HuH-7.5 (cell line): ENCODE data around the gene LPP.

Experiments
- DNase-seq: peaks from one replicate; pipeline ENCODE4 v3.0.0; 2011; ENCODE audit warnings: low spot score

LPP gene

GRCh38 chr3:188170461-188171459 lies 16.8 kb downstream of the LPP start:
- peak; percentile 44 for DNase-seq

- no peak for DNase-seq
Measured at GRCh38 chr3:188171682-188172467, 17.9 kb downstream of the LPP start.

GRCh38 chr3:188174317-188175044 lies 20.5 kb downstream of the LPP start:
- no peak for DNase-seq

- no peak for DNase-seq
Measured at GRCh38 chr3:188176476-188176875, 22.5 kb downstream of the LPP start.

GRCh38 chr3:188176884-188177283 lies 22.9 kb downstream of the LPP start:
- DNase-seq: no peak

GRCh38 chr3:188177721-188178120 lies 23.8 kb downstream of the LPP start:
- no peak for DNase-seq

- no peak for DNase-seq
Measured at GRCh38 chr3:188178293-188178936, 24.5 kb downstream of the LPP start.

- no peak for DNase-seq
Measured at GRCh38 chr3:188179006-188179966, 25.3 kb downstream of the LPP start.

GRCh38 chr3:188180114-188180513 lies 26.2 kb downstream of the LPP start:
- no peak for DNase-seq

GRCh38 chr3:188183452-188183851 lies 29.5 kb downstream of the LPP start:
- DNase-seq: no peak

- no peak for DNase-seq
Measured at GRCh38 chr3:188184160-188184559, 30.2 kb downstream of the LPP start.

- no peak for DNase-seq
Measured at GRCh38 chr3:188184649-188185048, 30.7 kb downstream of the LPP start.

- no peak for DNase-seq
Measured at GRCh38 chr3:188185717-188186251, 31.8 kb downstream of the LPP start.

GRCh38 chr3:188187053-188187452 lies 33.1 kb downstream of the LPP start:
- no peak for DNase-seq

- DNase-seq: no peak
Measured at GRCh38 chr3:188188911-188189310, 35.0 kb downstream of the LPP start.

- DNase-seq: no peak
Measured at GRCh38 chr3:188191460-188191859, 37.5 kb downstream of the LPP start.

GRCh38 chr3:188192034-188192433 lies 38.1 kb downstream of the LPP start:
- no peak for DNase-seq

GRCh38 chr3:188194332-188194731 lies 40.4 kb downstream of the LPP start:
- DNase-seq: no peak

GRCh38 chr3:188196232-188196990 lies 42.5 kb downstream of the LPP start:
- DNase-seq: no peak
